GM12873 (cell line): Measurements from ENCODE around the gene AURKAIP1.

Experiments
- CTCF ChIP-seq: IDR thresholded peaks from 2 replicates; pipeline ENCODE4 v1.5.1; 2012; ENCODE audit warnings: low read depth, mild to moderate bottlenecking, moderate library complexity, low read length, control low read depth; ENCODE audit not compliant: insufficient read depth; ENCODE audit errors: missing control alignments

The AURKAIP1 gene

GRCh38 chr1:1407636-1408318 is 32.8 kb upstream of the AURKAIP1 start:
- no peak for TF ChIP-seq CTCF

GRCh38 chr1:1406821-1407635 is 32.0 kb upstream of the AURKAIP1 start, which contains the start of gene MRPL20:
MRPL20 (minus strand) TSS chr1:1407293; CDS start chr1:1407217, 76 bp downstream.
- no peak for TF ChIP-seq CTCF

GRCh38 chr1:1406101-1406820 is 31.3 kb upstream of the AURKAIP1 start:
- TF ChIP-seq CTCF: no peak

- TF ChIP-seq CTCF: no peak
These were observed 28.6 kb upstream of the AURKAIP1 start for GRCh38 chr1:1403653-1404052.

GRCh38 chr1:1402072-1402900 is 27.3 kb upstream of the AURKAIP1 start:
- TF ChIP-seq CTCF: peak; percentile 68

GRCh38 chr1:1401457-1402010 is 26.5 kb upstream of the AURKAIP1 start:
- TF ChIP-seq CTCF: no peak
